Immature natural killer cell (primary cell): Measurements from ENCODE around the gene PCMTD2. TPM values are rescaled to one million over a fixed set of nuclear protein-coding genes. Genes with fewer than 3 reads are reported as not detected.

Experiments used
- DNase-seq, 3 donors: peaks; one replicate each; pipeline ENCODE4 v3.0.0; 2022; ENCODE audit warnings: mixed read lengths in 1 of 3
- H3K27ac Mint-ChIP-seq, 6 donors: one replicate each; pipeline ENCODE4 v1.8.0; 2020; ENCODE audit warnings: mixed read lengths in 6 of 6, mild to moderate bottlenecking in 5 of 6, inconsistent platforms in 4 of 6, moderate library complexity in 3 of 6
- H3K27me3 Mint-ChIP-seq, 3 donors: one replicate each; pipeline ENCODE4 v1.8.0; 2020 to 2021; ENCODE audit warnings: low read depth in 3 of 3, mild to moderate bottlenecking in 3 of 3, mixed read lengths in 3 of 3, moderate library complexity in 3 of 3, inconsistent platforms in 1 of 3
- H3K36me3 Mint-ChIP-seq, 3 donors: one replicate each; pipeline ENCODE4 v1.8.0; 2020; ENCODE audit warnings: mixed read lengths in 3 of 3, inconsistent platforms in 2 of 3, mild to moderate bottlenecking in 2 of 3
- H3K4me1 Mint-ChIP-seq, 2 donors: one replicate each; pipeline ENCODE4 v1.8.0; 2020; ENCODE audit warnings: inconsistent platforms in 2 of 2, mild to moderate bottlenecking in 2 of 2, mixed read lengths in 2 of 2, moderate library complexity in 1 of 2
- H3K4me3 Mint-ChIP-seq, 5 donors: one replicate each; pipeline ENCODE4 v1.8.0; 2020; ENCODE audit warnings: mild to moderate bottlenecking in 5 of 5, mixed read lengths in 5 of 5, inconsistent platforms in 3 of 5, moderate library complexity in 3 of 5
- H3K9me3 Mint-ChIP-seq, 6 donors: one replicate each; pipeline ENCODE4 v1.8.0; 2020; ENCODE audit warnings: mild to moderate bottlenecking in 6 of 6, mixed read lengths in 6 of 6, inconsistent platforms in 4 of 6, moderate library complexity in 3 of 6
- polyA plus RNA-seq, 3 donors: library from polyadenylated mRNA; unstranded; fragments of 300-500 nt; fragmentation: Illumina TruSeq; gene quantifications; one replicate each; pipeline ENCODE4 v1.2.3, GENCODE V29; 2021

PCMTD2 gene
- polyA plus RNA-seq, 3 donors from 2014 or later, result 43.3 to 65.4 (median 58.2) TPM

GRCh38 chr20:64219202-64219601 lies 36.3 kb upstream of the PCMTD2 start:
- Mint-ChIP-seq H3K9me3 (no peaks in the 10 kb centered on the region), H3K4me3 (peak overlapping the region in 1 of 5 donors; percentile 15), H3K4me1 (peaks cover 0 to 3% of the 10 kb centered on the region in 2 donors), H3K27me3 (peaks cover 1 to 11% (median 2%) of the 10 kb centered on the region in 3 donors), H3K36me3 (no peaks in the 10 kb centered on the region), H3K27ac (peak overlapping the region in 2 of 6 donors; percentile 33 to 46)
- peak in 2 of 3 donors; percentile 3 to 17 for DNase-seq

GRCh38 chr20:64219730-64220129 lies 35.8 kb upstream of the PCMTD2 start:
- Mint-ChIP-seq H3K4me1 (peaks cover 0 to 3% of the 10 kb centered on the region in 2 donors), H3K36me3 (no peaks in the 10 kb centered on the region), H3K27me3 (peaks cover 0 to 12% (median 3%) of the 10 kb centered on the region in 3 donors), H3K4me3 (no peak overlapping the region), H3K27ac (peak overlapping the region in 1 of 6 donors; percentile 46), H3K9me3 (no peaks in the 10 kb centered on the region)
- no peak for DNase-seq

DNA sequence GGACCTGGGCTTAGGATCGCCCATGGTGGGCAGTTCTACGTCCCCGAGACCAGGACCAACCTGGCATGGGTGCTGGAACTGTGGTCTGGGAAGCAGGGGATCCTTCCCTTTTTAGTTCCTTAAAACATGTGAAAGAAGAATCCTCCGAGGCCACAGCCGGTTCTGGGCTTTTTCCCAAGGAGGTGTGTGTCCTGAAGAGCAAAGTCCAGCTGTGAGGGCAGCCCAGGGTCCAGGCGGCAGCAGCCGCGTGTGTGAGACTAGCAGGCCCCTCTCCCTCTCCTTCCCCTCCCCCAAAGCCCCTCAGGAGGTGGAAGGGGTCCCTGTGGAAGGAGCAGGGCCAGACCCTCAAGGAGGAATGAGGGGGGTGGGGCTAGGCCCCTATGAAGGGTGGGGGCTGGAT lies 35.1 kb upstream of the PCMTD2 start:
- peaks cover 0 to 3% of the 10 kb centered on the region in 2 donors for H3K4me1 Mint-ChIP-seq
- H3K27ac Mint-ChIP-seq, result no peak overlapping the region
- H3K4me3 Mint-ChIP-seq, result no peak overlapping the region
- no peaks in the 10 kb centered on the region for H3K9me3 Mint-ChIP-seq
- peaks cover 0 to 11% (median 3%) of the 10 kb centered on the region in 3 donors for H3K27me3 Mint-ChIP-seq
- H3K36me3 Mint-ChIP-seq, result no peaks in the 10 kb centered on the region
- no peak for DNase-seq

GRCh38 chr20:64220891-64221527 lies 34.5 kb upstream of the PCMTD2 start:
- Mint-ChIP-seq H3K27ac (no peak overlapping the region), H3K4me3 (no peak overlapping the region), H3K27me3 (peaks cover 0 to 8% (median 3%) of the 10 kb centered on the region in 3 donors), H3K9me3 (no peaks in the 10 kb centered on the region), H3K36me3 (no peaks in the 10 kb centered on the region), H3K4me1 (peaks cover 0 to 3% of the 10 kb centered on the region in 2 donors)
- DNase-seq, result no peak

DNA sequence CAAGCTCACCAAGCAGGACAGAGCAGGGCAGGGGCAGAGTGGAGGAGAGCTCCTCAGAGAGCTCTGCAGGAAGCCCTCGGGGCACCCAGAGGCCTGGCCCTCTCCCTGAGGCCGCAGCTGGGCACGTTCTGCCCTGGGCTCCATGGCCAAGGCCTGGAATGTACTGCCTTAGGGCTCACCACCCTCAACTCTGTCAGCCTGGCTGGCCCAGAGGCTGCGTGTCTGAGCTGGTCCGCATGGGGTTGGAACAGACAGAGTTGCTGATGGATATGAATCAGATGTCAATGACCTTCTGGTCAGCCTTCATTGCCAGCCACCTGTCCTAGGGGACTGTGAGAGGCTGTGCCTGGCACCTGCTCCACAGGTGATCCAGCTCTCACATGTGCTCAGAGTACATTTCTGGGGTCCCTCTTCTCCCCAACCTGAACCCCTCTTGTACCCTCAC lies 33.2 kb upstream of the PCMTD2 start:
- Mint-ChIP-seq H3K27ac (no peak overlapping the region), H3K36me3 (no peaks in the 10 kb centered on the region), H3K4me1 (peaks cover 0 to 3% of the 10 kb centered on the region in 2 donors), H3K27me3 (peaks cover 0 to 8% (median 3%) of the 10 kb centered on the region in 3 donors), H3K4me3 (no peak overlapping the region), H3K9me3 (no peaks in the 10 kb centered on the region)
- no peak for DNase-seq

- Mint-ChIP-seq H3K36me3 (no peaks in the 10 kb centered on the region), H3K4me3 (no peak overlapping the region), H3K4me1 (peaks cover 0 to 3% of the 10 kb centered on the region in 2 donors), H3K27ac (no peak overlapping the region), H3K9me3 (no peaks in the 10 kb centered on the region), H3K27me3 (peaks cover 0 to 4% (median 3%) of the 10 kb centered on the region in 3 donors)
- no peak for DNase-seq
These were observed 32.6 kb upstream of the PCMTD2 start for GRCh38 chr20:64222851-64223525.

DNA sequence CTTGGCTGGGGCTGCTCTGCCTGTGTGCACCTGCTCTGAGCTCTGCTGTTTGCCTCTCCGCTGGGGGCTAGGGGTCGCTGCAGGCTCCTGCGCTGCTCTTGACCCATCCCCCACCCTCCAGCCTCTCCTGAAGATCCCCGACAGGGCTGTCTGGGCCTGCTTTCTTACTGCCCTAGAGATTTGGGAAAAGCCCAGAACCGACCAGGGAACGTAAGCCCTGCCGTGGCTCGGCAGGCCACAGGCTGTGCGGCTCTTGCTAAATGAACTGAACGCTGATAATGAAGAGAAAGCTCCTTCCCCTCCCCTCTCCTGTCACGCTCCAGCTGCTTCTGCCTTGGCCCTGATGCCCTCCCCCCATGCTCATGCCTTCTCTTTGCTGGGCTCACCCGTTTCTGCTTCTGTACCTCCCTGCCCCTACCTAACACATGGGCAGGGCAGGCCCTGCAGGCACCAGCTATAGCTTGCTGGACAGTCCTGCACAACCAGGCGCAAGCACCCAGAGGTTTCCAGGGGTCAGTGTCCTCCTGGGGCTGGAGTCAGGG lies 32.0 kb upstream of the PCMTD2 start:
- peaks cover 0 to 3% (median 2%) of the 10 kb centered on the region in 3 donors for H3K27me3 Mint-ChIP-seq
- H3K36me3 Mint-ChIP-seq, result no peaks in the 10 kb centered on the region
- H3K4me1 Mint-ChIP-seq, result peaks cover 0 to 5% of the 10 kb centered on the region in 2 donors

GRCh38 chr20:64224351-64225170 lies 31.0 kb upstream of the PCMTD2 start:
- Mint-ChIP-seq H3K27me3 (peaks cover 0 to 3% (median 2%) of the 10 kb centered on the region in 3 donors), H3K27ac (no peak overlapping the region), H3K36me3 (no peaks in the 10 kb centered on the region), H3K4me3 (no peak overlapping the region), H3K9me3 (no peaks in the 10 kb centered on the region), H3K4me1 (peaks cover 0 to 2% of the 10 kb centered on the region in 2 donors)
- no peak for DNase-seq

More for the DNA sequence above, 32.0 kb upstream of the PCMTD2 start:
- Mint-ChIP-seq H3K9me3 (no peaks in the 10 kb centered on the region), H3K27ac (no peak overlapping the region), H3K4me3 (no peak overlapping the region)
- DNase-seq, result no peak

DNA sequence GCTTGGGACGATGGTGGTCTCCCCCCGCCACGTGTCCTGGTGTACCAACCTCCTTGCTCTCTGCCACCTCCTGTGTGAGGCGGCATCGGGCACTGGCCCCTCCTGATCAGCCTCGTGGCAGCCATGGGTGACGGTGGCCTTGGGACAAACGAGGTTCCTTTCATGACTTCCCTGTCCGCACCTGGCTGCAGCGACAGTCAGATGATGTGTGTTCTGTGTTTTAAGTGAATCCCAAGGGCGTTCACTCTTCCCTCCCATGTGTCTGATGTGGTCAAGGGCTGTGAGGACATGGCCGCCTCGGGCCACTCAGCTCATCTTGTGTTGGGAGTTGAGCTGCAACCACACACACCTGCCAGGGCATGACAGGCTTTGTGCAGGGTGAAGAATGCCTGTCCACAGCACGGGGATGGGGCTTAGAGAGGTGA lies 30.4 kb upstream of the PCMTD2 start:
- Mint-ChIP-seq H3K4me3 (no peak overlapping the region), H3K27ac (no peak overlapping the region), H3K4me1 (peaks cover 0 to 2% of the 10 kb centered on the region in 2 donors), H3K9me3 (no peaks in the 10 kb centered on the region), H3K27me3 (peaks cover 0 to 3% (median 2%) of the 10 kb centered on the region in 3 donors), H3K36me3 (no peaks in the 10 kb centered on the region)
- DNase-seq, result no peak

- Mint-ChIP-seq H3K27ac (no peak overlapping the region), H3K36me3 (no peaks in the 10 kb centered on the region), H3K27me3 (peaks cover 0 to 3% (median 2%) of the 10 kb centered on the region in 3 donors), H3K9me3 (no peaks in the 10 kb centered on the region), H3K4me1 (peaks cover 0 to 2% of the 10 kb centered on the region in 2 donors), H3K4me3 (no peak overlapping the region)
- DNase-seq, result no peak
These were observed 29.5 kb upstream of the PCMTD2 start for GRCh38 chr20:64225828-64226598.

DNA sequence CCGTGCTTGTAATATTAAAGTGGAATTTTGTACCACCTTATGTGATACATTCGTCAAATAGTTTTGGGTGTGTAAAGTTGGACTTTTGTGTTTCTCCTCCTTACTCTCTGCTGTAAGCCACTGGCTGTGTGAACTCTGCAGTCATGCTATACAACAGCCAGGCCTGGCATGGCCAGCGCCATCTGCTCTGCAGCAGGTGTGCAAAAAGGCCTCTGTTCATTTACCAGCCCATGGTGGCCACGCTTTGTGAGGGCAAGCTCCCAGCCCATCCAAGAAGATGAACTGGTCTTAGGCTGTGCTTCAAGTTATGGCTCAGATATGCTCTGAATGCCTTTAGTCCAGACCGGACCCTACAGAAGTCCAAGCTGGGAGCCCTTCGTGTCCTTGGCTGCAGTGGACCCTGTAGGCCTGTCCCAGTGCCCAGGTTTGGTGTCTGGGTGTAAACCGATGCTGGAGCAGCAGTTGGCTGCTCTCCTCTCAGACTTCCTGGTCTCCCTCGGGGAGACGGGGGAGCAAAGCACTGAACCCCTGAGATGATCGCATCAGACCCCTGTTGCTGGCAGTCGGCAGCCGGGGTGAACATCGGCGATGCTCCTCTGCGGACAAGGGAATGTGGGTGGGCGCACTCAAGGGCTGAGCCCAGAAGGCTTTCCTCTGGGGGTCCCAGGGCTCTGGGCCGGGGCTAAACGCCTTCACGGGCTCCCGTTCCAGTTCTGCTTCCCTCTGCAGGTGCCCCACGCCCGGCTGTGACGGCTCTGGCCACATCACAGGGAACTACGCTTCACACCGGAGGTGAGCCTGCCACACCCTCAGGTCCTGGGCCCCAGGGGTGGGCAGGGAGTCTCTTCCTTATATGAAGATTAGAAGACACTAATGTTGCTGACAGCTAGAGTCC lies 28.6 kb upstream of the PCMTD2 start:
- Mint-ChIP-seq H3K36me3 (no peaks in the 10 kb centered on the region), H3K27ac (no peak overlapping the region), H3K9me3 (no peaks in the 10 kb centered on the region), H3K27me3 (peaks cover 0 to 3% (median 2%) of the 10 kb centered on the region in 3 donors), H3K4me3 (no peak overlapping the region), H3K4me1 (peaks cover 0 to 2% of the 10 kb centered on the region in 2 donors)
- no peak for DNase-seq

- H3K4me3 Mint-ChIP-seq, result no peak overlapping the region
- H3K27me3 Mint-ChIP-seq, result peaks cover 0 to 5% (median 2%) of the 10 kb centered on the region in 3 donors
- no peak for DNase-seq
- no peaks in the 10 kb centered on the region for H3K36me3 Mint-ChIP-seq
- peaks cover 0 to 2% of the 10 kb centered on the region in 2 donors for H3K4me1 Mint-ChIP-seq
- H3K27ac Mint-ChIP-seq, result no peak overlapping the region
- H3K9me3 Mint-ChIP-seq, result no peaks in the 10 kb centered on the region
These were observed 27.4 kb upstream of the PCMTD2 start for GRCh38 chr20:64228086-64228653.
